Measurements from ENCODE around the gene ZNF117. TPM values are rescaled to one million over a fixed set of nuclear protein-coding genes. Genes with fewer than 3 reads are reported as not detected.
"Not testable (repeated sequence)": the region's sequence is repeated elsewhere in the genome, so short reads cannot be mapped to it uniquely, and the experiment has no call there.

Gene ZNF117
- total RNA-seq, 1 experiment from 2014 or later: 2.5 TPM

GRCh38 chr7:64959072-64959747 lies 31.6 kb downstream of the ZNF117 start:
- H3K9me3 Mint-ChIP-seq (ENCODE audit: low read depth, unreplicated experiment): peaks cover 2% of the 10 kb centered on the region

GRCh38 chr7:64951250-64951848 lies 39.5 kb downstream of the ZNF117 start:
- intact Hi-C loops (cut with micrococcal nuclease; ENCODE audit: unreplicated experiment): loop anchor here (1.0 kb wide), 1 partner anchor 356 kb away; no protein-coding TSS in a partner anchor
- Mint-ChIP-seq H3K9me3 (ENCODE audit: low read depth, unreplicated experiment) (peaks cover 2% of the 10 kb centered on the region), H3K36me3 (ENCODE audit: insufficient read depth, unreplicated experiment) (no peaks in the 10 kb centered on the region), H3K4me1 (ENCODE audit: low read depth, unreplicated experiment) (no peaks in the 10 kb centered on the region), H3K27ac (ENCODE audit: unreplicated experiment) (no peak overlapping the region), H3K4me3 (ENCODE audit: low read depth, unreplicated experiment) (no peak overlapping the region), H3K27me3 (ENCODE audit: unreplicated experiment) (peaks cover 9% of the 10 kb centered on the region)
- TF ChIP-seq CTCF (IDR thresholded peaks at IDR 0.05; ENCODE audit: unreplicated experiment): peak; percentile 25
- CTCF ChIA-PET: interaction anchor here (1.0 kb wide), 1 partner anchor 87 kb away, joined by 4 read pairs; no protein-coding TSS in a partner anchor
- no TSS peak for BruUV-seq (replicated peaks)
- peak; percentile 15 for DNase-seq

More at GRCh38 chr7:64959072-64959747, 31.6 kb downstream of the ZNF117 start:
- Mint-ChIP-seq H3K36me3 (ENCODE audit: insufficient read depth, unreplicated experiment) (no peaks in the 10 kb centered on the region), H3K27me3 (ENCODE audit: unreplicated experiment) (no peaks in the 10 kb centered on the region), H3K4me1 (ENCODE audit: low read depth, unreplicated experiment) (no peaks in the 10 kb centered on the region), H3K27ac (ENCODE audit: unreplicated experiment) (no peak overlapping the region), H3K4me3 (ENCODE audit: low read depth, unreplicated experiment) (no peak overlapping the region)
- BruUV-seq (replicated peaks): no TSS peak
- no peak for DNase-seq
- TF ChIP-seq CTCF (IDR thresholded peaks at IDR 0.05; ENCODE audit: unreplicated experiment): no peak
- CTCF ChIA-PET: no interaction called here
- intact Hi-C loops (cut with micrococcal nuclease; ENCODE audit: unreplicated experiment): no loop called here

- H3K4me3 Mint-ChIP-seq (ENCODE audit: low read depth, unreplicated experiment); DNase-seq; H3K4me1 Mint-ChIP-seq (ENCODE audit: low read depth, unreplicated experiment); CTCF ChIA-PET; H3K27ac Mint-ChIP-seq (ENCODE audit: unreplicated experiment); H3K9me3 Mint-ChIP-seq (ENCODE audit: low read depth, unreplicated experiment); BruUV-seq (replicated peaks); H3K36me3 Mint-ChIP-seq (ENCODE audit: insufficient read depth, unreplicated experiment): not testable (repeated sequence)
- intact Hi-C loops (cut with micrococcal nuclease; ENCODE audit: unreplicated experiment): loop anchor here (1.0 kb wide), 1 partner anchor 357 kb away; no protein-coding TSS in a partner anchor
- peaks cover 12% of the 10 kb centered on the region for H3K27me3 Mint-ChIP-seq (ENCODE audit: unreplicated experiment)
Measured at GRCh38 chr7:64950673-64951072, 40.2 kb downstream of the ZNF117 start.

- BruUV-seq (replicated peaks); H3K36me3 Mint-ChIP-seq (ENCODE audit: insufficient read depth, unreplicated experiment); H3K9me3 Mint-ChIP-seq (ENCODE audit: low read depth, unreplicated experiment); H3K27ac Mint-ChIP-seq (ENCODE audit: unreplicated experiment); H3K4me1 Mint-ChIP-seq (ENCODE audit: low read depth, unreplicated experiment); DNase-seq; H3K4me3 Mint-ChIP-seq (ENCODE audit: low read depth, unreplicated experiment); intact Hi-C loops (cut with micrococcal nuclease; ENCODE audit: unreplicated experiment): not testable (repeated sequence)
- CTCF ChIA-PET: interaction anchor here (0.7 kb wide), 1 partner anchor 11 kb away, joined by 3 read pairs; no protein-coding TSS in a partner anchor
- peaks cover 12% of the 10 kb centered on the region for H3K27me3 Mint-ChIP-seq (ENCODE audit: unreplicated experiment)
Measured at GRCh38 chr7:64948774-64949173, 42.1 kb downstream of the ZNF117 start.

GRCh38 chr7:64947252-64948000 lies 43.4 kb downstream of the ZNF117 start:
- CTCF ChIA-PET: no interaction called here
- Mint-ChIP-seq H3K9me3 (ENCODE audit: low read depth, unreplicated experiment) (peaks cover 2% of the 10 kb centered on the region), H3K27ac (ENCODE audit: unreplicated experiment) (no peak overlapping the region), H3K4me1 (ENCODE audit: low read depth, unreplicated experiment) (no peaks in the 10 kb centered on the region), H3K36me3 (ENCODE audit: insufficient read depth, unreplicated experiment) (no peaks in the 10 kb centered on the region), H3K27me3 (ENCODE audit: unreplicated experiment) (peaks cover 12% of the 10 kb centered on the region), H3K4me3 (ENCODE audit: low read depth, unreplicated experiment) (peak overlapping the region; percentile 39)
- intact Hi-C loops (cut with micrococcal nuclease; ENCODE audit: unreplicated experiment): no loop called here
- no TSS peak for BruUV-seq (replicated peaks)
- TF ChIP-seq CTCF (IDR thresholded peaks at IDR 0.05; ENCODE audit: unreplicated experiment): no peak
- DNase-seq: peak; percentile 2

Measured in Calu3 (cell line).